ENCODE measurements around the gene DDX6.

- TF ChIP-seq CTCF (conservative IDR thresholded peaks at IDR 0.05; ENCODE audit: low read depth, low read length): no peak
- no peak for TF ChIP-seq EZH2 (IDR thresholded peaks at IDR 0.05; ENCODE audit: borderline replicate concordance, low read depth, low read length, poor library complexity, severe bottlenecking)
Measured at GRCh38 chr11:118742304-118742703, 48.7 kb downstream of the DDX6 start.
